GM19240 (cell line): ENCODE results near the gene LNX1.

Experiments used
- DNase-seq: peaks from one replicate; pipeline ENCODE4 v3.0.0; 2011; ENCODE audit warnings: low spot score; ENCODE audit not compliant: insufficient read length

Gene LNX1

GRCh38 chr4:53573696-53574095, 17.6 kb downstream of the LNX1 start:
- no peak for DNase-seq

- DNase-seq, result no peak
Observed at GRCh38 chr4:53572600-53572994, 18.7 kb downstream of the LNX1 start.

- no peak for DNase-seq
Observed at GRCh38 chr4:53571936-53572599, 19.2 kb downstream of the LNX1 start.

- DNase-seq, result peak; percentile 2
Observed at GRCh38 chr4:53563824-53564223, 27.5 kb downstream of the LNX1 start.

GRCh38 chr4:53562409-53562808, 28.9 kb downstream of the LNX1 start:
- no peak for DNase-seq

- no peak for DNase-seq
Observed at GRCh38 chr4:53559021-53559620, 32.2 kb downstream of the LNX1 start.

- DNase-seq, result no peak
Observed at GRCh38 chr4:53558065-53558801, 33.1 kb downstream of the LNX1 start.

- DNase-seq, result no peak
Observed at GRCh38 chr4:53557669-53558064, 33.6 kb downstream of the LNX1 start.

GRCh38 chr4:53556651-53557050, 34.6 kb downstream of the LNX1 start:
- DNase-seq, result no peak

GRCh38 chr4:53553486-53554210, 37.6 kb downstream of the LNX1 start:
- no peak for DNase-seq

- DNase-seq, result no peak
Observed at GRCh38 chr4:53552711-53553110, 38.6 kb downstream of the LNX1 start.

- no peak for DNase-seq
Observed at GRCh38 chr4:53551958-53552357, 39.3 kb downstream of the LNX1 start.

GRCh38 chr4:53551281-53551864, 39.9 kb downstream of the LNX1 start:
- DNase-seq, result no peak

GRCh38 chr4:53548662-53549061, 42.6 kb downstream of the LNX1 start:
- DNase-seq, result no peak

- DNase-seq, result no peak
Observed at GRCh38 chr4:53547983-53548382, 43.3 kb downstream of the LNX1 start.

- no peak for DNase-seq
Observed at GRCh38 chr4:53545942-53546581, 45.2 kb downstream of the LNX1 start.

- no peak for DNase-seq
Observed at GRCh38 chr4:53545273-53545672, 46.0 kb downstream of the LNX1 start.

GRCh38 chr4:53543561-53543960, 47.7 kb downstream of the LNX1 start:
- DNase-seq, result no peak

GRCh38 chr4:53541577-53542206, 49.6 kb downstream of the LNX1 start:
- no peak for DNase-seq

- no peak for DNase-seq
Observed at GRCh38 chr4:53538756-53539155, 52.5 kb downstream of the LNX1 start.

- DNase-seq, result no peak
Observed at GRCh38 chr4:53537606-53538005, 53.7 kb downstream of the LNX1 start.
